HepG2 (cell line): ENCODE data around the gene DAAM1. TPM values are rescaled to one million over a fixed set of nuclear protein-coding genes. Genes with fewer than 3 reads are reported as not detected.

Source experiments
- ATAC-seq: fragments of 200-7000 bp; cut with Tn5 transposase; 3 replicates; pipeline ENCODE4 v1.9.1; 2020; ENCODE audit warnings: mild to moderate bottlenecking, moderate library complexity
- BruUV-seq: library from RNA; stranded (reverse); fragments of 400-500 nt; replicated peaks from 2 replicates; lab custom pipeline; 2021; lab: Mats Ljungman, UMichigan
- CTCF ChIA-PET: fragments of 300-600 bp; formaldehyde crosslinking; extraction: SDS; loops from one replicate; lab custom pipeline; 2021; ENCODE audit warnings: low total read pairs, inconsistent platforms, low intra/inter-chr PET ratio; lab: Yijun Ruan, JAX
- POLR2A ChIA-PET: fragments of 350-600 bp; sonication (Branson Sonifier 250); formaldehyde crosslinking; loops from one replicate; lab custom pipeline; 2020; ENCODE audit warnings: antibody characterized with exemption, inconsistent platforms; lab: Yijun Ruan, JAX
- DNase-seq: peaks from one replicate; pipeline ENCODE4 v3.0.0-alpha.2; 2015; ENCODE audit warnings: low spot score
- FAIRE-seq: peaks from 3 replicates; lab custom pipeline; 2011; peaks lifted over from hg19 to GRCh38; lab: Jason Lieb, UNC
- H2AFZ ChIP-seq: one replicate; pipeline ENCODE4 v1.6.1; 2011; ENCODE audit warnings: low read length, inconsistent platforms
- H3K27ac ChIP-seq: fragments of 300-600 bp; 3 replicates; pipeline ENCODE4 v1.8.0; 2011; ENCODE audit warnings: mixed run types, mild to moderate bottlenecking, mixed read lengths, low read length, inconsistent platforms; ENCODE audit not compliant: insufficient read depth; ENCODE audit errors: extremely low read length
- H3K27me3 ChIP-seq, 2 experiments: fragments of 200-600 bp in 1 of 2; 2 replicates in 1 of 2; 3 replicates in 1 of 2; pipeline versions ENCODE4 v1.6.0 to v1.8.0; 2011; ENCODE audit warnings: low read length in 2 of 2, mild to moderate bottlenecking in 2 of 2, moderate library complexity in 2 of 2, inconsistent platforms in 1 of 2; ENCODE audit not compliant: insufficient read depth in 2 of 2, control insufficient read depth in 1 of 2
- H3K36me3 ChIP-seq, 2 experiments: fragments of 200-600 bp in 1 of 2; replicated peaks in 1 of 2; 2 replicates in 1 of 2; 3 replicates in 1 of 2; pipeline versions ENCODE4 v1.5.1 to v1.8.0; 2011; ENCODE audit warnings: low read length in 2 of 2, inconsistent platforms in 1 of 2; ENCODE audit not compliant: insufficient read depth in 2 of 2, control insufficient read depth in 1 of 2
- H3K4me1 ChIP-seq: 2 replicates; pipeline ENCODE4 v1.5.1; 2012; ENCODE audit warnings: low read length, inconsistent platforms; ENCODE audit not compliant: insufficient read depth
- H3K4me2 ChIP-seq: 2 replicates; pipeline ENCODE4 v1.6.0; 2011; ENCODE audit warnings: low read depth, low read length, inconsistent platforms
- H3K4me3 ChIP-seq, 3 experiments: fragments of 200-600 bp in 1 of 3; sonication (generic), shearing (Covaris generic) in 1 of 3; replicated peaks in 1 of 3; 2 replicates each; pipeline ENCODE4 v1.5.1; 2011 to 2016; ENCODE audit warnings: low read length in 3 of 3, inconsistent platforms in 2 of 3, low read depth in 2 of 3, mild to moderate bottlenecking in 2 of 3, control low read depth in 1 of 3, mixed read lengths in 1 of 3; ENCODE audit not compliant: insufficient read depth in 1 of 3
- H3K79me2 ChIP-seq: one replicate; pipeline ENCODE4 v1.6.1; 2011; ENCODE audit warnings: low read length, inconsistent platforms; ENCODE audit not compliant: insufficient read depth
- H3K9ac ChIP-seq: 2 replicates; pipeline ENCODE4 v1.6.0; 2011; ENCODE audit warnings: mild to moderate bottlenecking, low read depth, low read length, inconsistent platforms; ENCODE audit not compliant: insufficient read depth
- H3K9me3 ChIP-seq: 2 replicates; pipeline ENCODE4 v1.5.1; 2012; ENCODE audit warnings: mild to moderate bottlenecking, low read length
- H4K20me1 ChIP-seq: 2 replicates; pipeline ENCODE4 v1.6.0; 2011; ENCODE audit warnings: inconsistent platforms, mild to moderate bottlenecking, low read length, moderate library complexity; ENCODE audit not compliant: insufficient read depth
- HIC2 ChIP-seq: sonication (generic); formaldehyde crosslinking; IDR thresholded peaks from 2 replicates; pipeline ENCODE4 v1.9.0; 2022; ENCODE audit warnings: low read depth, missing genetic modification reagents
- NCOA1 ChIP-seq: sonication (generic); formaldehyde crosslinking; IDR thresholded peaks from 2 replicates; pipeline ENCODE4 v1.9.0; 2021; ENCODE audit warnings: missing genetic modification reagents
- RFX3 ChIP-seq: IDR thresholded peaks from 2 replicates; pipeline ENCODE4 v1.6.1; 2016; ENCODE audit warnings: missing biosample characterization, missing genetic modification reagents
- SRF ChIP-seq: IDR thresholded peaks from 2 replicates; pipeline ENCODE4 v1.6.1; 2011; ENCODE audit warnings: mild to moderate bottlenecking, low read depth, low read length, moderate library complexity
- TAF15 ChIP-seq: fragments of 200-400 bp; formaldehyde crosslinking; IDR thresholded peaks from one replicate; pipeline ENCODE4 v1.6.1; 2018; ENCODE audit warnings: mild to moderate bottlenecking, low read depth, low read length; ENCODE audit not compliant: poor library complexity, severe bottlenecking
- ZNF10 ChIP-seq: sonication (generic); formaldehyde crosslinking; IDR thresholded peaks from 2 replicates; pipeline ENCODE4 v1.4.0; 2020; ENCODE audit warnings: mild to moderate bottlenecking, low read depth, missing genetic modification reagents, borderline replicate concordance
- ZNF790 ChIP-seq: sonication (generic); formaldehyde crosslinking; IDR thresholded peaks from 2 replicates; pipeline ENCODE4 v1.8.0; 2022; ENCODE audit warnings: missing genetic modification reagents, mild to moderate bottlenecking, borderline replicate concordance
- ZSCAN22 ChIP-seq: sonication (generic); formaldehyde crosslinking; IDR thresholded peaks from 2 replicates; pipeline ENCODE4 v1.4.0; 2020; ENCODE audit warnings: mild to moderate bottlenecking, missing genetic modification reagents
- WGBS: methylation state at CpG from one replicate; pipeline ENCODE4 v1.1.6; 2017; ENCODE audit warnings: low lambda C conversion rate; 5-methylcytosine and 5-hydroxymethylcytosine counted together
- in situ Hi-C: cut with HindIII; loops from 2 replicates; pipeline ENCODE4 v1.10.0; 2017; ENCODE audit warnings: low pct_unique_long_range_greater_than_20kb; ENCODE audit not compliant: extremely low pct_ligation_motif_present
- intact Hi-C: fragments of 100-400 bp; cut with micrococcal nuclease; formaldehyde crosslinking; loops from one replicate; pipeline ENCODE4 v1.10.0; 2022; ENCODE audit not compliant: unreplicated experiment
- polyA plus RNA-seq, 8 experiments: library from polyadenylated mRNA; depleted of rRNA in 3 of 8; stranded (reverse) in 7 of 8; unstranded in 1 of 8; fragments of >200 nt; fragmentation: Illumina TruSeq in 4 of 8; extraction: Trizol in 4 of 8; gene quantifications; 2 replicates each; pipeline versions ENCODE4 v1.2.1 to v1.2.3, GENCODE V29; 2011 to 2016; ENCODE audit warnings: low read depth in 4 of 8, missing spikeins in 1 of 8, mixed read lengths in 1 of 8; ENCODE audit not compliant: insufficient read depth in 1 of 8
- total RNA-seq, 5 experiments: library from RNA; depleted of rRNA; stranded (reverse); fragments of >200 nt; fragmentation: Illumina TruSeq; extraction: Trizol; gene quantifications; 2 replicates each; pipeline ENCODE4 v1.2.3, GENCODE V29; 2016; ENCODE audit warnings: low read depth in 1 of 5
- TF ChIP-seq, protein P1 (sequence below): sonication (generic); formaldehyde crosslinking; IDR thresholded peaks from 2 replicates; pipeline ENCODE4 v1.5.0; 2020; ENCODE audit warnings: missing genetic modification reagents, mild to moderate bottlenecking, borderline replicate concordance
- TF ChIP-seq, protein P2 (sequence below): sonication (generic); formaldehyde crosslinking; IDR thresholded peaks from 2 replicates; pipeline ENCODE4 v1.4.0; 2020; ENCODE audit warnings: mild to moderate bottlenecking, missing genetic modification reagents

Gene DAAM1
- total and polyA plus RNA-seq, 2 of the 13 experiments (the other 11 are each of a cell fraction or from before 2014, with no cell fraction given) = 10.9 to 24.5 TPM

DNA sequence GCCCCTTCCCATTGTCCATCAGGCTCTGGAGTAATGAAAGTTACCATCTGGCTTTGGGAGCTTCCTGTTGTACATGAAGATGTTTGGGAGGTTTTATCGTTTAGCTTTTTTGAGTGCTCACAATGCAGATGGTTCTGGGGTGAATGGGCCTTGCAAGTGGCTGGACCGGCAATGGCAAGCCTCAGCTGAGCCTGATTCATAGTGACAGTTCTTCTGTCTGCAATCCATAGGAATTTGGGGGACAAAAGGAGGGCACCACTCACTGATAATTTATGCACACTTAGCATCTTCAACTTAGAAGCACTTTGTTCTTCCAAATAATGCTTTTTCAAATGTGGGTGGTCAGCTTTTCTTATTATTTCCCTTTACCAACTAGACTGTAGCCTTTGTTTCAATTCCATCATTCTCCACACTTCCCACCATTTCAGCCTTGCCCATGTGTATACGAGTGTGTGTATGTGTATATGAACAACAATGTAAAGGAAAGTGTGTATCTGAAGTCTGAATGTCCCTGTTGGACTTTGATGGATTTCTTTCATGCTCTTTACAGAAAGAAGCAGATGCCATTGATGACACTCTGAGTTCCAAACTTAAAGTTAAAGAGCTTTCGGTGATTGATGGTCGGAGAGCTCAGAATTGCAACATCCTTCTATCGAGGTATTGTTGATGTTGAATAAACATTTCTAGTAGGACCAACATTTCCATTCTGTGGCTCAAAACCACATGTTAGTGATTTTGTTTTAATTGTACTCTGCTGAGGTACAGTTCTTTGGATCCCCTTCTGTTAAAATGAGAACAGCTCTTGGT is 151.3 kb downstream of the DAAM1 start:
- no peak for ATAC-seq
- Histone ChIP-seq H3K36me3 (peaks cover 3 to 15% of the 10 kb centered on the region in 2 experiments; a peak in 2 of 5 replicates), H3K79me2 (no peaks in the 10 kb centered on the region), H2AFZ (no peak overlapping the region), H3K9me3 (no peaks in the 10 kb centered on the region), H4K20me1 (no peaks in the 10 kb centered on the region), H3K9ac (no peak overlapping the region), H3K4me2 (no peak overlapping the region), H3K4me1 (peaks cover 11% of the 10 kb centered on the region; the same call in 1 of the 2 replicates), H3K4me3 (no peak overlapping the region), H3K27me3 (no peaks in the 10 kb centered on the region), H3K27ac (no peak overlapping the region)
- no peak for FAIRE-seq
- in situ Hi-C loops = no loop called here
- TF ChIP-seq ZNF10 (no peak), TAF15 (no peak), RFX3 (CRISPR knock-in tag) (no peak), SRF (no peak), HIC2 (CRISPR knock-in tag) (no peak), NCOA1 (CRISPR knock-in tag) (no peak), ZNF790 (CRISPR knock-in tag) (no peak), ZSCAN22 (no peak)
- TF ChIP-seq, protein P1, sequence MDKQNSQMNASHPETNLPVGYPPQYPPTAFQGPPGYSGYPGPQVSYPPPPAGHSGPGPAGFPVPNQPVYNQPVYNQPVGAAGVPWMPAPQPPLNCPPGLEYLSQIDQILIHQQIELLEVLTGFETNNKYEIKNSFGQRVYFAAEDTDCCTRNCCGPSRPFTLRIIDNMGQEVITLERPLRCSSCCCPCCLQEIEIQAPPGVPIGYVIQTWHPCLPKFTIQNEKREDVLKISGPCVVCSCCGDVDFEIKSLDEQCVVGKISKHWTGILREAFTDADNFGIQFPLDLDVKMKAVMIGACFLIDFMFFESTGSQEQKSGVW = no peak
- TF ChIP-seq, protein P2, sequence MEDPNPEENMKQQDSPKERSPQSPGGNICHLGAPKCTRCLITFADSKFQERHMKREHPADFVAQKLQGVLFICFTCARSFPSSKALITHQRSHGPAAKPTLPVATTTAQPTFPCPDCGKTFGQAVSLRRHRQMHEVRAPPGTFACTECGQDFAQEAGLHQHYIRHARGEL = no peak
- WGBS = 91% methylated on average over 6 of the region's 6 CpGs
- POLR2A ChIA-PET = no interaction called here
- intact Hi-C loops = no loop called here
- no peak for DNase-seq
- no TSS peak for BruUV-seq
- CTCF ChIA-PET = no interaction called here
